ENCODE measurements around the gene S100A2.

S100A2 gene

GRCh38 chr1:153515504-153516394 is 49.9 kb downstream of the S100A2 start:
- H3K27ac ChIP-seq (ENCODE audit: low read length): no peak overlapping the region
- no peaks in the 10 kb centered on the region for H3K36me3 ChIP-seq (ENCODE audit: control insufficient read depth, insufficient read depth, low read length)
- H3K4me1 ChIP-seq (ENCODE audit: control insufficient read depth, insufficient read depth, low read length): peaks cover 2% of the 10 kb centered on the region
- H3K4me3 ChIP-seq (ENCODE audit: low read length): no peak overlapping the region
- H3K9me3 ChIP-seq (ENCODE audit: control insufficient read depth, insufficient read depth, low read length): no peaks in the 10 kb centered on the region
- H3K27me3 ChIP-seq (ENCODE audit: control insufficient read depth, insufficient read depth, low read length): no peaks in the 10 kb centered on the region; the same call in 1 of the 2 replicates
- WGBS (ENCODE audit: insufficient coverage, insufficient read length): no CpG with 5 or more reads among the region's 8 CpGs
- DNase-seq (ENCODE audit: low read depth, low spot score): no peak

- Histone ChIP-seq H3K36me3 (ENCODE audit: control insufficient read depth, insufficient read depth, low read length) (no peaks in the 10 kb centered on the region), H3K4me1 (ENCODE audit: control insufficient read depth, insufficient read depth, low read length) (no peaks in the 10 kb centered on the region; the same call in 1 of the 2 replicates), H3K27me3 (ENCODE audit: control insufficient read depth, insufficient read depth, low read length) (no peaks in the 10 kb centered on the region; the same call in 1 of the 2 replicates), H3K27ac (ENCODE audit: low read length) (no peak overlapping the region), H3K9me3 (ENCODE audit: control insufficient read depth, insufficient read depth, low read length) (no peaks in the 10 kb centered on the region), H3K4me3 (ENCODE audit: low read length) (no peak overlapping the region)
- DNase-seq (ENCODE audit: low read depth, low spot score): no peak
- no CpG with 5 or more reads among the region's 7 CpGs for WGBS (ENCODE audit: insufficient coverage, insufficient read length)
These were observed 52.0 kb downstream of the S100A2 start for GRCh38 chr1:153513666-153514065.

GRCh38 chr1:153513023-153513422 is 52.6 kb downstream of the S100A2 start:
- Histone ChIP-seq H3K36me3 (ENCODE audit: control insufficient read depth, insufficient read depth, low read length) (no peaks in the 10 kb centered on the region), H3K4me1 (ENCODE audit: control insufficient read depth, insufficient read depth, low read length) (no peaks in the 10 kb centered on the region; the same call in 1 of the 2 replicates), H3K9me3 (ENCODE audit: control insufficient read depth, insufficient read depth, low read length) (no peaks in the 10 kb centered on the region), H3K4me3 (ENCODE audit: low read length) (no peak overlapping the region), H3K27me3 (ENCODE audit: control insufficient read depth, insufficient read depth, low read length) (no peaks in the 10 kb centered on the region; the same call in 1 of the 2 replicates), H3K27ac (ENCODE audit: low read length) (no peak overlapping the region)
- DNase-seq (ENCODE audit: low read depth, low spot score): no peak
- no CpG with 5 or more reads among the region's 3 CpGs for WGBS (ENCODE audit: insufficient coverage, insufficient read length)
